GM23338 (cell line): ENCODE measurements around the gene EIF3A. TPM values are rescaled to one million over a fixed set of nuclear protein-coding genes. Genes with fewer than 3 reads are reported as not detected.

Experiments
- ATAC-seq: fragments of 200-7000 bp; cut with Tn5 transposase; 3 replicates; pipeline ENCODE4 v1.9.1; 2020
- DNase-seq: peaks from one replicate; pipeline ENCODE4 v3.0.0-alpha.2; 2015; ENCODE audit warnings: low spot score
- H2AFZ ChIP-seq: fragments of 200-600 bp; sonication (generic); 2 replicates; pipeline ENCODE4 v1.8.0; 2016; ENCODE audit warnings: antibody characterized with exemption, mild to moderate bottlenecking, moderate library complexity
- H3F3A ChIP-seq: fragments of 200-600 bp; sonication (generic); replicated peaks from 2 replicates; pipeline ENCODE4 v1.8.0; 2017; ENCODE audit warnings: antibody characterized with exemption, mixed run types, low read depth
- H3K27ac ChIP-seq: fragments of 200-600 bp; sonication (generic); 2 replicates; pipeline ENCODE4 v1.6.1; 2016; ENCODE audit warnings: low read depth
- H3K27me3 ChIP-seq: fragments of 200-600 bp; sonication (generic); 2 replicates; pipeline ENCODE4 v1.8.0; 2016; ENCODE audit warnings: mild to moderate bottlenecking, mixed run types, moderate library complexity; ENCODE audit not compliant: insufficient read depth
- H3K36me3 ChIP-seq: fragments of 200-600 bp; sonication (generic); 2 replicates; pipeline ENCODE4 v1.8.0; 2016; ENCODE audit warnings: mild to moderate bottlenecking; ENCODE audit not compliant: insufficient read depth
- H3K4me1 ChIP-seq: fragments of 200-600 bp; sonication (generic); 2 replicates; pipeline ENCODE4 v1.8.0; 2016; ENCODE audit warnings: mild to moderate bottlenecking, moderate library complexity; ENCODE audit not compliant: insufficient read depth
- H3K4me2 ChIP-seq: fragments of 200-600 bp; sonication (generic); 2 replicates; pipeline ENCODE4 v1.7.1; 2017; ENCODE audit warnings: mixed run types
- H3K4me3 ChIP-seq: fragments of 200-600 bp; sonication (generic); 2 replicates; pipeline ENCODE4 v1.6.1; 2016; ENCODE audit warnings: mixed run types
- H3K79me2 ChIP-seq: fragments of 200-600 bp; sonication (generic); replicated peaks from 2 replicates; pipeline ENCODE4 v1.8.0; 2017; ENCODE audit warnings: mild to moderate bottlenecking; ENCODE audit not compliant: insufficient read depth
- H3K9me2 ChIP-seq: fragments of 200-600 bp; sonication (generic); 2 replicates; pipeline ENCODE4 v1.8.0; 2017; ENCODE audit not compliant: insufficient read depth
- H4K20me1 ChIP-seq: fragments of 200-600 bp; sonication (generic); replicated peaks from 2 replicates; pipeline ENCODE4 v1.8.0; 2017; ENCODE audit warnings: mild to moderate bottlenecking; ENCODE audit not compliant: insufficient read depth
- H3K27ac Mint-ChIP-seq: 2 replicates; pipeline ENCODE4 v1.8.0; 2020; ENCODE audit warnings: inconsistent platforms, mild to moderate bottlenecking, moderate library complexity, mixed read lengths
- H3K27me3 Mint-ChIP-seq: 3 replicates; pipeline ENCODE4 v1.8.0; 2022; ENCODE audit warnings: low read depth, mild to moderate bottlenecking, moderate library complexity, mixed read lengths, inconsistent platforms; ENCODE audit not compliant: insufficient read depth, poor library complexity
- H3K36me3 Mint-ChIP-seq: 3 replicates; pipeline ENCODE4 v1.8.0; 2021; ENCODE audit warnings: low read depth, mild to moderate bottlenecking, inconsistent platforms, moderate library complexity, mixed read lengths
- H3K4me1 Mint-ChIP-seq: 3 replicates; pipeline ENCODE4 v1.8.0; 2020; ENCODE audit warnings: mild to moderate bottlenecking, inconsistent platforms, mixed read lengths
- H3K4me3 Mint-ChIP-seq: 3 replicates; pipeline ENCODE4 v1.8.0; 2021; ENCODE audit warnings: moderate library complexity, mild to moderate bottlenecking, inconsistent platforms, mixed read lengths
- H3K9me3 Mint-ChIP-seq: 3 replicates; pipeline ENCODE4 v1.8.0; 2020; ENCODE audit warnings: moderate library complexity, mild to moderate bottlenecking, inconsistent platforms, mixed read lengths
- CREB1 ChIP-seq: fragments of 250-450 bp; sonication (Bioruptor Pico); IDR thresholded peaks from 2 replicates; pipeline ENCODE4 v1.5.0; 2020; ENCODE audit warnings: low read depth, mild to moderate bottlenecking, moderate library complexity
- ETS1 ChIP-seq: IDR thresholded peaks from 2 replicates; pipeline ENCODE4 v1.6.1; 2016; ENCODE audit warnings: antibody characterized with exemption
- EZH2 ChIP-seq: fragments of 200-600 bp; sonication (generic); IDR thresholded peaks from one replicate; pipeline ENCODE4 v1.8.0; 2017; ENCODE audit warnings: antibody characterized with exemption, mild to moderate bottlenecking, low read depth; ENCODE audit not compliant: unreplicated experiment
- NANOG ChIP-seq: IDR thresholded peaks from 2 replicates; pipeline ENCODE4 v1.6.1; 2016; ENCODE audit warnings: antibody characterized with exemption, borderline replicate concordance
- ZNF114 ChIP-seq: fragments of 250-450 bp; sonication (Bioruptor Pico); IDR thresholded peaks from 2 replicates; pipeline ENCODE4 v1.5.0; 2020; ENCODE audit warnings: mild to moderate bottlenecking, moderate library complexity
- ZNF331 ChIP-seq: fragments of 250-450 bp; sonication (Bioruptor Pico); IDR thresholded peaks from 2 replicates; pipeline ENCODE4 v1.5.0; 2020; ENCODE audit warnings: low read depth, mild to moderate bottlenecking, moderate library complexity
- ZNF462 ChIP-seq: fragments of 250-450 bp; sonication (Bioruptor Pico); IDR thresholded peaks from 2 replicates; pipeline ENCODE4 v1.5.0; 2020; ENCODE audit warnings: mild to moderate bottlenecking, moderate library complexity
- polyA plus RNA-seq: library from polyadenylated mRNA; unstranded; fragments of >200 nt; fragmentation: Nextera tagmentation; extraction: Ambion mirVana; gene quantifications from 2 replicates; pipeline ENCODE4 v1.2.1, GENCODE V29; 2016
- total RNA-seq: library from RNA; depleted of rRNA; stranded (reverse); fragments of >200 nt; shearing (Covaris generic); gene quantifications from 2 replicates; pipeline ENCODE4 v1.2.3, GENCODE V29; 2014
- TF ChIP-seq, protein P1 (sequence below): IDR thresholded peaks from one replicate; pipeline ENCODE4 v1.6.1; 2018; ENCODE audit warnings: antibody characterized with exemption; ENCODE audit not compliant: unreplicated experiment

The EIF3A gene
- total and polyA plus RNA-seq, 2 experiments from 2014 or later = 152 to 170 TPM

GRCh38 chr10:119029613-119030420, 50.8 kb downstream of the EIF3A start, which contains the start of gene NANOS1:
Gene NANOS1 (plus strand): TSS chr10:119029714. CDS start chr10:119029802, 88 bp downstream.
- Mint-ChIP-seq H3K27ac (no peak within 1 kb of the TSS), H3K4me3 (peak within 1 kb of the TSS; percentile 72)
- peaks cover 19% of the 10 kb centered on the region for H3K4me1 ChIP-seq

More at GRCh38 chr10:119029613-119030420, 50.8 kb downstream of the EIF3A start, which contains the start of gene NANOS1:
- Mint-ChIP-seq H3K27me3 (peaks cover 15% of the 10 kb centered on the region), H3K4me1 (peaks cover 21% of the 10 kb centered on the region; the same call in 2 of the 3 replicates), H3K9me3 (no peaks in the 10 kb centered on the region), H3K36me3 (peaks cover 21% of the 10 kb centered on the region)
- DNase-seq = peak; percentile 58
- H3K27me3 ChIP-seq = 0 out of 2 replicates have a peak, but pooled peaks cover 5% of the 10 kb centered on the region
- TF ChIP-seq ZNF331 (CRISPR knock-in tag) (no peak), ZNF114 (CRISPR knock-in tag) (no peak), CREB1 (CRISPR knock-in tag) (no peak), EZH2 (no peak), NANOG (no peak), ETS1 (no peak), ZNF462 (no peak)
- TF ChIP-seq, protein P1, sequence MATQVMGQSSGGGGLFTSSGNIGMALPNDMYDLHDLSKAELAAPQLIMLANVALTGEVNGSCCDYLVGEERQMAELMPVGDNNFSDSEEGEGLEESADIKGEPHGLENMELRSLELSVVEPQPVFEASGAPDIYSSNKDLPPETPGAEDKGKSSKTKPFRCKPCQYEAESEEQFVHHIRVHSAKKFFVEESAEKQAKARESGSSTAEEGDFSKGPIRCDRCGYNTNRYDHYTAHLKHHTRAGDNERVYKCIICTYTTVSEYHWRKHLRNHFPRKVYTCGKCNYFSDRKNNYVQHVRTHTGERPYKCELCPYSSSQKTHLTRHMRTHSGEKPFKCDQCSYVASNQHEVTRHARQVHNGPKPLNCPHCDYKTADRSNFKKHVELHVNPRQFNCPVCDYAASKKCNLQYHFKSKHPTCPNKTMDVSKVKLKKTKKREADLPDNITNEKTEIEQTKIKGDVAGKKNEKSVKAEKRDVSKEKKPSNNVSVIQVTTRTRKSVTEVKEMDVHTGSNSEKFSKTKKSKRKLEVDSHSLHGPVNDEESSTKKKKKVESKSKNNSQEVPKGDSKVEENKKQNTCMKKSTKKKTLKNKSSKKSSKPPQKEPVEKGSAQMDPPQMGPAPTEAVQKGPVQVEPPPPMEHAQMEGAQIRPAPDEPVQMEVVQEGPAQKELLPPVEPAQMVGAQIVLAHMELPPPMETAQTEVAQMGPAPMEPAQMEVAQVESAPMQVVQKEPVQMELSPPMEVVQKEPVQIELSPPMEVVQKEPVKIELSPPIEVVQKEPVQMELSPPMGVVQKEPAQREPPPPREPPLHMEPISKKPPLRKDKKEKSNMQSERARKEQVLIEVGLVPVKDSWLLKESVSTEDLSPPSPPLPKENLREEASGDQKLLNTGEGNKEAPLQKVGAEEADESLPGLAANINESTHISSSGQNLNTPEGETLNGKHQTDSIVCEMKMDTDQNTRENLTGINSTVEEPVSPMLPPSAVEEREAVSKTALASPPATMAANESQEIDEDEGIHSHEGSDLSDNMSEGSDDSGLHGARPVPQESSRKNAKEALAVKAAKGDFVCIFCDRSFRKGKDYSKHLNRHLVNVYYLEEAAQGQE = no peak
- H3K9me2 ChIP-seq = no peaks in the 10 kb centered on the region
- peaks cover 32% of the 10 kb centered on the region for H3F3A ChIP-seq
- peak within 1 kb of the TSS; percentile 85 for H3K4me2 ChIP-seq
- peaks cover 19% of the 10 kb centered on the region for H3K36me3 ChIP-seq
- H3K27ac ChIP-seq = no peak within 1 kb of the TSS
- H3K79me2 ChIP-seq = no peaks in the 10 kb centered on the region; the same call in 1 of the 2 replicates
- peaks cover 38% of the 10 kb centered on the region for H4K20me1 ChIP-seq
- H3K4me3 ChIP-seq = peak within 1 kb of the TSS; percentile 69
- peak; percentile 7 for ATAC-seq
- H2AFZ ChIP-seq = peak within 1 kb of the TSS; percentile 99
